Measurements from ENCODE around the gene DRG2. TPM values are rescaled to one million over a fixed set of nuclear protein-coding genes. Genes with fewer than 3 reads are reported as not detected.

DRG2 gene
- polyA plus RNA-seq, 1 donor from 2014 or later = 40.6 TPM

DNA sequence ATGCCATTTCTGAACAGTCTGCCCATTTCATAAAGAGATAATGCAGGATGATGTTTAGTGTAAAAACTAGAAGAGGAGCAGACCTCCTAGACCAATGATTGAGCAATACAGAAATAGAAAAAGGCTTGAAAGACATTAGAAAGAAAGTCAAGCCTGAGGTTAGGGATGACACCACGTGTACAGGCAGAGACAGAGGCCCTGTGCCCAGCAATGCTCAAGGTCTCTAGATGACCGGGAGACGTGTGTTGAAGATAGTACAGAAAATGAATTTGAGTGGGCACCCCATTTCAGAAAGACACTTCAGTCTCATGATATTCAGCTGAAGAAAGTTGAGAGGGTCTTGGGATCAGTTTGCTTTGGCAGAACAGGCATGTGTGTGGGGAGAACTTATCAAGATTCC is 43.1 kb upstream of the DRG2 start:
- no peak overlapping the region for H3K27ac ChIP-seq (ENCODE audit: low read length)
- H3K79me2 ChIP-seq (replicated peaks; ENCODE audit: insufficient read depth, low read length) = peaks cover 16% of the 10 kb centered on the region
- no peaks in the 10 kb centered on the region for H3K9me2 ChIP-seq (ENCODE audit: insufficient read depth, low read length)
- H3K36me3 ChIP-seq (ENCODE audit: insufficient read depth, low read length) = peaks cover 4% of the 10 kb centered on the region
- no peak overlapping the region for H3K4me2 ChIP-seq (ENCODE audit: low read length)
- H3F3A ChIP-seq (ENCODE audit: insufficient read depth, low read length, poor library complexity, severe bottlenecking) = no peaks in the 10 kb centered on the region
- no peak for TF ChIP-seq EP300 (conservative IDR thresholded peaks at IDR 0.05; ENCODE audit: poor library complexity, severe bottlenecking)
- TF ChIP-seq, protein P1, sequence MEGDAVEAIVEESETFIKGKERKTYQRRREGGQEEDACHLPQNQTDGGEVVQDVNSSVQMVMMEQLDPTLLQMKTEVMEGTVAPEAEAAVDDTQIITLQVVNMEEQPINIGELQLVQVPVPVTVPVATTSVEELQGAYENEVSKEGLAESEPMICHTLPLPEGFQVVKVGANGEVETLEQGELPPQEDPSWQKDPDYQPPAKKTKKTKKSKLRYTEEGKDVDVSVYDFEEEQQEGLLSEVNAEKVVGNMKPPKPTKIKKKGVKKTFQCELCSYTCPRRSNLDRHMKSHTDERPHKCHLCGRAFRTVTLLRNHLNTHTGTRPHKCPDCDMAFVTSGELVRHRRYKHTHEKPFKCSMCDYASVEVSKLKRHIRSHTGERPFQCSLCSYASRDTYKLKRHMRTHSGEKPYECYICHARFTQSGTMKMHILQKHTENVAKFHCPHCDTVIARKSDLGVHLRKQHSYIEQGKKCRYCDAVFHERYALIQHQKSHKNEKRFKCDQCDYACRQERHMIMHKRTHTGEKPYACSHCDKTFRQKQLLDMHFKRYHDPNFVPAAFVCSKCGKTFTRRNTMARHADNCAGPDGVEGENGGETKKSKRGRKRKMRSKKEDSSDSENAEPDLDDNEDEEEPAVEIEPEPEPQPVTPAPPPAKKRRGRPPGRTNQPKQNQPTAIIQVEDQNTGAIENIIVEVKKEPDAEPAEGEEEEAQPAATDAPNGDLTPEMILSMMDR (IDR thresholded peaks at IDR 0.05; ENCODE audit: poor library complexity, severe bottlenecking) = no peak
- TF ChIP-seq, protein P2, sequence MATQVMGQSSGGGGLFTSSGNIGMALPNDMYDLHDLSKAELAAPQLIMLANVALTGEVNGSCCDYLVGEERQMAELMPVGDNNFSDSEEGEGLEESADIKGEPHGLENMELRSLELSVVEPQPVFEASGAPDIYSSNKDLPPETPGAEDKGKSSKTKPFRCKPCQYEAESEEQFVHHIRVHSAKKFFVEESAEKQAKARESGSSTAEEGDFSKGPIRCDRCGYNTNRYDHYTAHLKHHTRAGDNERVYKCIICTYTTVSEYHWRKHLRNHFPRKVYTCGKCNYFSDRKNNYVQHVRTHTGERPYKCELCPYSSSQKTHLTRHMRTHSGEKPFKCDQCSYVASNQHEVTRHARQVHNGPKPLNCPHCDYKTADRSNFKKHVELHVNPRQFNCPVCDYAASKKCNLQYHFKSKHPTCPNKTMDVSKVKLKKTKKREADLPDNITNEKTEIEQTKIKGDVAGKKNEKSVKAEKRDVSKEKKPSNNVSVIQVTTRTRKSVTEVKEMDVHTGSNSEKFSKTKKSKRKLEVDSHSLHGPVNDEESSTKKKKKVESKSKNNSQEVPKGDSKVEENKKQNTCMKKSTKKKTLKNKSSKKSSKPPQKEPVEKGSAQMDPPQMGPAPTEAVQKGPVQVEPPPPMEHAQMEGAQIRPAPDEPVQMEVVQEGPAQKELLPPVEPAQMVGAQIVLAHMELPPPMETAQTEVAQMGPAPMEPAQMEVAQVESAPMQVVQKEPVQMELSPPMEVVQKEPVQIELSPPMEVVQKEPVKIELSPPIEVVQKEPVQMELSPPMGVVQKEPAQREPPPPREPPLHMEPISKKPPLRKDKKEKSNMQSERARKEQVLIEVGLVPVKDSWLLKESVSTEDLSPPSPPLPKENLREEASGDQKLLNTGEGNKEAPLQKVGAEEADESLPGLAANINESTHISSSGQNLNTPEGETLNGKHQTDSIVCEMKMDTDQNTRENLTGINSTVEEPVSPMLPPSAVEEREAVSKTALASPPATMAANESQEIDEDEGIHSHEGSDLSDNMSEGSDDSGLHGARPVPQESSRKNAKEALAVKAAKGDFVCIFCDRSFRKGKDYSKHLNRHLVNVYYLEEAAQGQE (IDR thresholded peaks at IDR 0.05; ENCODE audit: borderline replicate concordance) = no peak
- TF ChIP-seq POLR2AphosphoS5 (IDR thresholded peaks at IDR 0.05) = no peak
- TF ChIP-seq SMC3 (conservative IDR thresholded peaks at IDR 0.05; ENCODE audit: poor library complexity) = no peak
- TF ChIP-seq MXI1 (conservative IDR thresholded peaks at IDR 0.05; ENCODE audit: poor library complexity, severe bottlenecking) = no peak
- no peaks in the 10 kb centered on the region for H4K20me1 ChIP-seq (ENCODE audit: insufficient read depth)
- H2AFZ ChIP-seq (ENCODE audit: low read depth, low read length) = no peak overlapping the region
- no peak overlapping the region for H3K9ac ChIP-seq (ENCODE audit: low read length)
- H3K27me3 ChIP-seq (ENCODE audit: insufficient read depth, low read depth, low read length) = no peaks in the 10 kb centered on the region
- H3K9me3 ChIP-seq (ENCODE audit: low read length) = no peaks in the 10 kb centered on the region
- no peak overlapping the region for H3K4me3 ChIP-seq (ENCODE audit: low read length)

GRCh38 chr17:18045691-18046350 is 41.9 kb upstream of the DRG2 start:
- TF ChIP-seq POLR2AphosphoS5 (IDR thresholded peaks at IDR 0.05) = no peak
- TF ChIP-seq, protein P2 (IDR thresholded peaks at IDR 0.05; ENCODE audit: borderline replicate concordance) = no peak
- TF ChIP-seq EZH2 (IDR thresholded peaks at IDR 0.05; ENCODE audit: borderline replicate concordance, insufficient read depth, low read length, poor library complexity, severe bottlenecking) = no peak
- TF ChIP-seq EP300 (conservative IDR thresholded peaks at IDR 0.05; ENCODE audit: poor library complexity, severe bottlenecking) = no peak
- no peak for TF ChIP-seq RAD21 (conservative IDR thresholded peaks at IDR 0.05)
- TF ChIP-seq SMC3 (conservative IDR thresholded peaks at IDR 0.05; ENCODE audit: poor library complexity) = no peak
- TF ChIP-seq, protein P1 (IDR thresholded peaks at IDR 0.05; ENCODE audit: poor library complexity, severe bottlenecking) = no peak
- H2AFZ ChIP-seq (ENCODE audit: low read depth, low read length) = no peak overlapping the region
- H3K4me2 ChIP-seq (ENCODE audit: low read length) = no peak overlapping the region
- H4K20me1 ChIP-seq (ENCODE audit: insufficient read depth) = no peaks in the 10 kb centered on the region
- no peaks in the 10 kb centered on the region for H3F3A ChIP-seq (ENCODE audit: insufficient read depth, low read length, poor library complexity, severe bottlenecking)
- H3K27me3 ChIP-seq (ENCODE audit: insufficient read depth, low read depth, low read length) = no peaks in the 10 kb centered on the region
- no peak overlapping the region for H3K9ac ChIP-seq (ENCODE audit: low read length)
- H3K27ac ChIP-seq (ENCODE audit: low read length) = no peak overlapping the region
- no peaks in the 10 kb centered on the region for H3K9me2 ChIP-seq (ENCODE audit: insufficient read depth, low read length)
- no peaks in the 10 kb centered on the region for H3K9me3 ChIP-seq (ENCODE audit: low read length)
- peaks cover 4% of the 10 kb centered on the region for H3K36me3 ChIP-seq (ENCODE audit: insufficient read depth, low read length)
- peaks cover 10% of the 10 kb centered on the region for H3K79me2 ChIP-seq (replicated peaks; ENCODE audit: insufficient read depth, low read length)
- H3K4me3 ChIP-seq (ENCODE audit: low read length) = no peak overlapping the region

Data from neural cell (in vitro differentiated cells).